HepG2 (cell line): ENCODE measurements around the gene NRAP. TPM values are rescaled to one million over a fixed set of nuclear protein-coding genes. Genes with fewer than 3 reads are reported as not detected.

ENCODE experiments used
- CHCHD3 ChIP-seq: sonication (generic); formaldehyde crosslinking; IDR thresholded peaks from 2 replicates; pipeline ENCODE4 v1.8.0; 2022; ENCODE audit warnings: mild to moderate bottlenecking, missing genetic modification reagents, moderate library complexity
- ELF3 ChIP-seq: IDR thresholded peaks from 2 replicates; pipeline ENCODE4 v1.6.1; 2016; ENCODE audit warnings: missing genetic modification reagents, missing compliant biosample characterization
- FOXK1 ChIP-seq: sonication (generic); formaldehyde crosslinking; IDR thresholded peaks from 2 replicates; pipeline ENCODE4 v1.4.0; 2020; ENCODE audit warnings: low read depth, missing genetic modification reagents, borderline replicate concordance
- MAFG ChIP-seq: sonication (generic); formaldehyde crosslinking; IDR thresholded peaks from 2 replicates; pipeline ENCODE4 v1.5.1; 2020; ENCODE audit warnings: mild to moderate bottlenecking, missing genetic modification reagents
- MYNN ChIP-seq: sonication (generic); formaldehyde crosslinking; IDR thresholded peaks from 2 replicates; pipeline ENCODE4 v1.4.0; 2020; ENCODE audit warnings: mild to moderate bottlenecking, low read depth, missing genetic modification reagents
- NONO ChIP-seq, 2 experiments: fragments of 450-650 bp in 1 of 2; sonication (generic) in 1 of 2; formaldehyde crosslinking in 1 of 2; IDR thresholded peaks in 1 of 2; conservative IDR thresholded peaks in 1 of 2; 2 replicates each; pipeline versions ENCODE4 v1.6.1 to v1.8.0; 2017 to 2022; ENCODE audit warnings: mild to moderate bottlenecking in 1 of 2, missing genetic modification reagents in 1 of 2, moderate library complexity in 1 of 2
- RCOR2 ChIP-seq: IDR thresholded peaks from 2 replicates; pipeline ENCODE4 v1.6.1; 2016; ENCODE audit warnings: missing biosample characterization, missing genetic modification reagents
- RFXANK ChIP-seq: IDR thresholded peaks from 2 replicates; pipeline ENCODE4 v1.6.1; 2016
- ZFP36L2 ChIP-seq: sonication (generic); formaldehyde crosslinking; IDR thresholded peaks from 2 replicates; pipeline ENCODE4 v1.4.0; 2020; ENCODE audit warnings: missing genetic modification reagents
- ZMAT3 ChIP-seq: sonication (generic); formaldehyde crosslinking; conservative IDR thresholded peaks from 2 replicates; pipeline ENCODE4 v1.7.0; 2021; ENCODE audit warnings: missing genetic modification reagents
- ZMYM2 ChIP-seq: sonication (generic); formaldehyde crosslinking; IDR thresholded peaks from 2 replicates; pipeline ENCODE4 v1.8.0; 2022; ENCODE audit warnings: mild to moderate bottlenecking, missing genetic modification reagents
- ZNF382 ChIP-seq: sonication (generic); formaldehyde crosslinking; IDR thresholded peaks from 2 replicates; pipeline ENCODE4 v1.5.0; 2020; ENCODE audit warnings: missing genetic modification reagents, mild to moderate bottlenecking, borderline replicate concordance
- ZNF512 ChIP-seq: sonication (generic); formaldehyde crosslinking; IDR thresholded peaks from 2 replicates; pipeline ENCODE4 v1.4.0; 2020; ENCODE audit warnings: mild to moderate bottlenecking, missing genetic modification reagents
- polyA plus RNA-seq, 8 experiments: library from polyadenylated mRNA; depleted of rRNA in 3 of 8; stranded (reverse) in 7 of 8; unstranded in 1 of 8; fragments of >200 nt; fragmentation: Illumina TruSeq in 4 of 8; extraction: Trizol in 4 of 8; gene quantifications; 2 replicates each; pipeline versions ENCODE4 v1.2.1 to v1.2.3, GENCODE V29; 2011 to 2016; ENCODE audit warnings: low read depth in 4 of 8, missing spikeins in 1 of 8, mixed read lengths in 1 of 8; ENCODE audit not compliant: insufficient read depth in 1 of 8
- total RNA-seq, 5 experiments: library from RNA; depleted of rRNA; stranded (reverse); fragments of >200 nt; fragmentation: Illumina TruSeq; extraction: Trizol; gene quantifications; 2 replicates each; pipeline ENCODE4 v1.2.3, GENCODE V29; 2016; ENCODE audit warnings: low read depth in 1 of 5
- TF ChIP-seq, protein P1 (sequence below), 2 experiments: fragments of 450-650 bp in 1 of 2; sonication (generic) in 1 of 2; formaldehyde crosslinking; IDR thresholded peaks; 2 replicates each; pipeline versions ENCODE4 v1.5.0 to v1.8.0; 2020 to 2022; ENCODE audit warnings: mild to moderate bottlenecking in 1 of 2, missing genetic modification reagents in 1 of 2
- TF ChIP-seq, protein P2 (sequence below), 2 experiments: IDR thresholded peaks; 2 replicates each; pipeline ENCODE4 v1.6.1; 2011 to 2012; ENCODE audit warnings: low read length in 2 of 2, borderline replicate concordance in 1 of 2, low read depth in 1 of 2, mild to moderate bottlenecking in 1 of 2, moderate library complexity in 1 of 2

NRAP gene
- total and polyA plus RNA-seq, 2 of the 13 experiments (the other 11 are each of a cell fraction or from before 2014, with no cell fraction given) = not detected

DNA sequence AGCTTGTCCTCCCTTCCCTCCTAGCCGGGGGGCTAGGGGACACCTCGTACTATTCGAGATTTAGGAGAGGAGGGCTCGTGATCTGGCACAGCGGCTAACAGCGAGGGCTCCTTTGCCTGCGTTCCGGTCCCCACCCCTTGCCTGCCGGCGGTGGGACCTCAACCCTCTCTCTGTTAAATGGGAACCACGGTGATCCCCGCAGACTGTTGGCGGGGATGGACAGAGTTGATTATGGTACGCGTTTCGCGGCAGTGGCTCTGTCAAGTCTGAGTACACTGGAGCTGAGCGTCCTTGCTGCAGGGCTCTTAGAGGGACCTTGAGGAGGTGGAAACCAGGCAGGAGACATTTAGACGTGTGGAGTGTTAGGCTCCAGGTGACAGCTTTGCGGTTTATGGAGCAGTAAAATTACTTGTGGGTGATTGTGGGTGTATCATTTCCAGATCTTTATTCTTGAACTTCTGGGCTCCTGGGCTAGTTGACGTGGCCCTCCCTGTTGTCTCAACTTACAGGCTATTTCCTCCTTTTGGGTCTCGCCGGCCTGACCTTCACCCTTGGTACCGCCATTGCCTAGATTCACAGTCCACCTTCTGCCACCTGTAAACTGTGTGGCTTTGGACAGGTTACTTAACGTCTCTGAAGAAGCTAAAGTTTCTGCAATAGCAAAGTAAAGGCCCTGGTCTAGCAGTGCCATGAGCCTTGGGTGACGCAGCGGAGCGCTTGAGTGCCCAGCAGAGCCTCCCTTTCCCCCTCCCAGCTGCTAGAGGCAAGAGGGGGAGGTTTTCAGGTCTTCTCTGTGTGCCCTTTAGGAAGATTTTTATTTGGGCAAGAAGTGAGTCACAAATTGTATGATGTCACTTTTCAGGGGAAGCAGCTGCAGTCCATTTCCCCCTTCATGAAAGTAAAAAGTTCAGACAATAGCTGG lies 16.6 kb upstream of the NRAP start (continued):
- TF ChIP-seq, protein P1, sequence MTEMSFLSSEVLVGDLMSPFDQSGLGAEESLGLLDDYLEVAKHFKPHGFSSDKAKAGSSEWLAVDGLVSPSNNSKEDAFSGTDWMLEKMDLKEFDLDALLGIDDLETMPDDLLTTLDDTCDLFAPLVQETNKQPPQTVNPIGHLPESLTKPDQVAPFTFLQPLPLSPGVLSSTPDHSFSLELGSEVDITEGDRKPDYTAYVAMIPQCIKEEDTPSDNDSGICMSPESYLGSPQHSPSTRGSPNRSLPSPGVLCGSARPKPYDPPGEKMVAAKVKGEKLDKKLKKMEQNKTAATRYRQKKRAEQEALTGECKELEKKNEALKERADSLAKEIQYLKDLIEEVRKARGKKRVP (CRISPR knock-in tag; IDR thresholded peaks at IDR 0.05) = 0 out of 4 replicates have a peak, but pooled peaks of 1 of the 2 experiments have one; percentile 29
- TF ChIP-seq FOXK1 (CRISPR knock-in tag) (no peak), ZFP36L2 (CRISPR knock-in tag) (no peak), CHCHD3 (CRISPR knock-in tag) (0 out of 2 replicates have a peak, but pooled peaks have one; percentile 46), RFXANK (CRISPR knock-in tag) (no peak), ZMYM2 (CRISPR knock-in tag) (no peak), RCOR2 (no peak), ELF3 (no peak), MYNN (CRISPR knock-in tag) (no peak), ZNF512 (CRISPR knock-in tag) (no peak), NONO (IDR thresholded peaks at IDR 0.05) (no peak), NONO (CRISPR knock-in tag; conservative IDR thresholded peaks at IDR 0.05) (no peak), ZNF382 (no peak), MAFG (CRISPR knock-in tag) (no peak), ZMAT3 (CRISPR knock-in tag) (0 out of 2 replicates have a peak, but pooled peaks have one; percentile 40)
- TF ChIP-seq, protein P2, sequence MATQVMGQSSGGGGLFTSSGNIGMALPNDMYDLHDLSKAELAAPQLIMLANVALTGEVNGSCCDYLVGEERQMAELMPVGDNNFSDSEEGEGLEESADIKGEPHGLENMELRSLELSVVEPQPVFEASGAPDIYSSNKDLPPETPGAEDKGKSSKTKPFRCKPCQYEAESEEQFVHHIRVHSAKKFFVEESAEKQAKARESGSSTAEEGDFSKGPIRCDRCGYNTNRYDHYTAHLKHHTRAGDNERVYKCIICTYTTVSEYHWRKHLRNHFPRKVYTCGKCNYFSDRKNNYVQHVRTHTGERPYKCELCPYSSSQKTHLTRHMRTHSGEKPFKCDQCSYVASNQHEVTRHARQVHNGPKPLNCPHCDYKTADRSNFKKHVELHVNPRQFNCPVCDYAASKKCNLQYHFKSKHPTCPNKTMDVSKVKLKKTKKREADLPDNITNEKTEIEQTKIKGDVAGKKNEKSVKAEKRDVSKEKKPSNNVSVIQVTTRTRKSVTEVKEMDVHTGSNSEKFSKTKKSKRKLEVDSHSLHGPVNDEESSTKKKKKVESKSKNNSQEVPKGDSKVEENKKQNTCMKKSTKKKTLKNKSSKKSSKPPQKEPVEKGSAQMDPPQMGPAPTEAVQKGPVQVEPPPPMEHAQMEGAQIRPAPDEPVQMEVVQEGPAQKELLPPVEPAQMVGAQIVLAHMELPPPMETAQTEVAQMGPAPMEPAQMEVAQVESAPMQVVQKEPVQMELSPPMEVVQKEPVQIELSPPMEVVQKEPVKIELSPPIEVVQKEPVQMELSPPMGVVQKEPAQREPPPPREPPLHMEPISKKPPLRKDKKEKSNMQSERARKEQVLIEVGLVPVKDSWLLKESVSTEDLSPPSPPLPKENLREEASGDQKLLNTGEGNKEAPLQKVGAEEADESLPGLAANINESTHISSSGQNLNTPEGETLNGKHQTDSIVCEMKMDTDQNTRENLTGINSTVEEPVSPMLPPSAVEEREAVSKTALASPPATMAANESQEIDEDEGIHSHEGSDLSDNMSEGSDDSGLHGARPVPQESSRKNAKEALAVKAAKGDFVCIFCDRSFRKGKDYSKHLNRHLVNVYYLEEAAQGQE (IDR thresholded peaks at IDR 0.05; ENCODE audit: borderline replicate concordance in 1 of 2, low read depth in 1 of 2, low read length in 2 of 2) = no peak
